Endodermal cell (in vitro differentiated cells): ENCODE results near the gene ARHGAP21. TPM values are rescaled to one million over a fixed set of nuclear protein-coding genes. Genes with fewer than 3 reads are reported as not detected.

ENCODE experiments used
- DNase-seq: peaks from one replicate; pipeline ENCODE4 v3.0.0-alpha.2; 2017
- H3K27ac ChIP-seq: 2 replicates; pipeline ENCODE4 v1.5.1; 2013; ENCODE audit warnings: mild to moderate bottlenecking, low read depth, low read length, moderate library complexity
- H3K27me3 ChIP-seq: 2 replicates; pipeline ENCODE4 v1.6.1; 2013; ENCODE audit warnings: mild to moderate bottlenecking, low read length, moderate library complexity; ENCODE audit not compliant: insufficient read depth, control insufficient read depth, poor library complexity, severe bottlenecking
- H3K36me3 ChIP-seq: 2 replicates; pipeline ENCODE4 v1.7.0; 2013; ENCODE audit warnings: mild to moderate bottlenecking, low read length, moderate library complexity; ENCODE audit not compliant: control insufficient read depth, insufficient read depth
- H3K4me1 ChIP-seq: one replicate; pipeline ENCODE4 v1.7.0; 2013; ENCODE audit warnings: low read length; ENCODE audit not compliant: control insufficient read depth, insufficient read depth
- H3K4me3 ChIP-seq: 2 replicates; pipeline ENCODE4 v1.5.1; 2013; ENCODE audit warnings: mild to moderate bottlenecking, low read length, moderate library complexity
- H3K9ac ChIP-seq: 2 replicates; pipeline ENCODE4 v1.6.1; 2013; ENCODE audit warnings: mild to moderate bottlenecking, low read length, moderate library complexity; ENCODE audit not compliant: poor library complexity, severe bottlenecking; ENCODE audit errors: extremely low read depth
- H3K9me3 ChIP-seq: 2 replicates; pipeline ENCODE4 v1.6.1; 2013; ENCODE audit warnings: mild to moderate bottlenecking, low read length, moderate library complexity; ENCODE audit not compliant: control insufficient read depth
- H3K27ac Mint-ChIP-seq: 2 replicates; pipeline ENCODE4 v1.8.0; 2020; ENCODE audit warnings: mixed read lengths
- H3K27me3 Mint-ChIP-seq: 2 replicates; pipeline ENCODE4 v1.8.0; 2021; ENCODE audit warnings: mild to moderate bottlenecking, mixed read lengths; ENCODE audit not compliant: insufficient read depth
- H3K36me3 Mint-ChIP-seq: 2 replicates; pipeline ENCODE4 v1.8.0; 2020; ENCODE audit warnings: low read depth, mixed read lengths
- H3K4me1 Mint-ChIP-seq: 2 replicates; pipeline ENCODE4 v1.8.0; 2020; ENCODE audit warnings: mixed read lengths
- H3K4me3 Mint-ChIP-seq: 2 replicates; pipeline ENCODE4 v1.8.0; 2020; ENCODE audit warnings: mild to moderate bottlenecking, moderate library complexity, mixed read lengths
- H3K9me3 Mint-ChIP-seq: 2 replicates; pipeline ENCODE4 v1.8.0; 2020; ENCODE audit warnings: mild to moderate bottlenecking, mixed read lengths
- WGBS, 2 experiments: methylation state at CpG; one replicate each; pipeline versions ENCODE4 v1.1.5 to v1.1.7; 2013; ENCODE audit warnings: missing lambda C conversion rate in 2 of 2, mixed read lengths in 1 of 2; ENCODE audit not compliant: insufficient coverage in 1 of 2, insufficient read length in 1 of 2; 5-methylcytosine and 5-hydroxymethylcytosine counted together
- total RNA-seq, 2 donors: library from RNA; stranded (reverse); fragmentation: NEBNext Ultra II Directional in 1 of 2; extraction: Animal tissue kit (Norgen Biotek cat#: 25700) in 1 of 2; gene quantifications; 2 replicates in 1 of 2; 3 replicates in 1 of 2; pipeline ENCODE4 v1.2.1, GENCODE V29; 2021
- TF ChIP-seq, protein P1 (sequence below): fragments of 200-600 bp; sonication (generic); conservative IDR thresholded peaks from 2 replicates; pipeline ENCODE4 v1.5.0; 2021; ENCODE audit warnings: antibody characterized with exemption, mild to moderate bottlenecking

The ARHGAP21 gene
- total RNA-seq, 2 donors from 2014 or later, result 51.6 to 69.7 TPM

DNA sequence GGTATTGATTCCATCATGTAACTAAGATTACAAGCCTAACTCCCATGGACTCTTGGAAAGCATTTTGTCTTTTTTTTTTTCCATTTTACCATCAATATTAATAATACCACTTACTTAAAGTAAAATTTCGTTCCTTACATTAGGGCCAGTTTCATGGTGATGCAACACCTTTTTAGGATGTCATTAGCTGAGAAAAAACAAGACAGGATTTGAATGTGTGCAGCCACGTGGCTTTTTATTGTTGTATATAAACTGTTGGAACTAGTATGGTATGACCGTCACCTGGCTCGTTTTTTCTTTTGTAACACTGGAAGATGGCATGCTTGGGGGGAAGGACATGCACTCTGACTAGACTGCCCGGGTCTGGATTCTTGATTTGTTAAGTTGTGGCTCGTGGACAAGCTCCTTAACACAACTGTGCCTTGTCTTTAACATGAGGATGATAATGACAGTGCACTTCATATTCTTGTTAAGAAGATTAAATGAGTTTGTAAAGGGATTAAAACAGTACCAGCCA is 42.1 kb downstream of the ARHGAP21 start:
- H3K36me3 ChIP-seq, result no peaks in the 10 kb centered on the region
- no peaks in the 10 kb centered on the region for H3K27me3 Mint-ChIP-seq
- H3K9me3 ChIP-seq, result peaks cover 12% of the 10 kb centered on the region
- no peak for DNase-seq
- H3K36me3 Mint-ChIP-seq, result peaks cover 31% of the 10 kb centered on the region
- no peak overlapping the region for H3K27ac Mint-ChIP-seq
- H3K4me3 Mint-ChIP-seq, result no peak overlapping the region
- no peaks in the 10 kb centered on the region for H3K4me1 Mint-ChIP-seq
- H3K27me3 ChIP-seq, result no peaks in the 10 kb centered on the region
- no peak overlapping the region for H3K27ac ChIP-seq
- no peak overlapping the region for H3K9ac ChIP-seq
- TF ChIP-seq, protein P1, sequence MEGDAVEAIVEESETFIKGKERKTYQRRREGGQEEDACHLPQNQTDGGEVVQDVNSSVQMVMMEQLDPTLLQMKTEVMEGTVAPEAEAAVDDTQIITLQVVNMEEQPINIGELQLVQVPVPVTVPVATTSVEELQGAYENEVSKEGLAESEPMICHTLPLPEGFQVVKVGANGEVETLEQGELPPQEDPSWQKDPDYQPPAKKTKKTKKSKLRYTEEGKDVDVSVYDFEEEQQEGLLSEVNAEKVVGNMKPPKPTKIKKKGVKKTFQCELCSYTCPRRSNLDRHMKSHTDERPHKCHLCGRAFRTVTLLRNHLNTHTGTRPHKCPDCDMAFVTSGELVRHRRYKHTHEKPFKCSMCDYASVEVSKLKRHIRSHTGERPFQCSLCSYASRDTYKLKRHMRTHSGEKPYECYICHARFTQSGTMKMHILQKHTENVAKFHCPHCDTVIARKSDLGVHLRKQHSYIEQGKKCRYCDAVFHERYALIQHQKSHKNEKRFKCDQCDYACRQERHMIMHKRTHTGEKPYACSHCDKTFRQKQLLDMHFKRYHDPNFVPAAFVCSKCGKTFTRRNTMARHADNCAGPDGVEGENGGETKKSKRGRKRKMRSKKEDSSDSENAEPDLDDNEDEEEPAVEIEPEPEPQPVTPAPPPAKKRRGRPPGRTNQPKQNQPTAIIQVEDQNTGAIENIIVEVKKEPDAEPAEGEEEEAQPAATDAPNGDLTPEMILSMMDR, result no peak
- WGBS, 2 experiments, result 85 to 90% methylated on average over 4 to 6 of the region's 6 CpGs
- no peaks in the 10 kb centered on the region for H3K4me1 ChIP-seq
- peaks cover 16% of the 10 kb centered on the region for H3K9me3 Mint-ChIP-seq
- no peak overlapping the region for H3K4me3 ChIP-seq

DNA sequence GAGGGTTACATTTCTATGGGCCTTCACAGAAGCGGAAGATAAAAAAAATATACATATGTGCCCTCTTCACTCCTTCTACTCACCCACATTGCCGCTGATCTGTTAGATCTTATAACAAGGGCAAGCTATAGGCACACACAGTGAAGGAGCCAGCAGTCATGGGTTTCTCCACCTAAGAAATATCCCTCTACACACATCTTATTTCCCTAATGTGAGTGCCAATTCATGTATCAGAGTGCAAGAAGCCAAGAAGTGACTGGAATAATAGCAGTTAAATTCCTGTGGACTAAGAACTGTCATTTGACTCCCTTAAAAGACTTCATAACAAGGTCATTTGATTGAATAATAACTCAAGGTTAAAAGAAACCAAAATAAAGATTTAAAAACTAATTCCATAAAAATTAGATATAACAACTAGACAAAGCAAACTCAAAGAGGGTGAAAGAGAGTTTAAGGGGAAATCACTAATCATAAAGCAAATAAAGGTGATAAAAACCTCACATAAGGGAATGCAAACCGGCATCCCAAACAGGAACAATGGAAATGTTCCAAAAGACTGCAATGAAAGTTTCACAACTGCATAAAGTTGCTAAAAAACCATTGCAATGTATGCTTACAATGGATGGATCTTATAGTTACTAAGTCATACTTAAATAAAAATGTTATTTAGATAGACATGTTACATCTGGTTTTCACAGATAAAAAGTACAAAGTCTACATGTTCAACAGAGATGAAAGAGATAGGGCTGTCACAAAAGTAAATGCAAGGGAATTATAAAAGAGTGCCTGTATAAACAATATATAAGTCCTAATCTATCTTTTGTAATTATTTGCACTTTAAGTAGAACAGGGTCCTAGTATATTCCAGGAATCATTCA is 42.8 kb downstream of the ARHGAP21 start:
- peaks cover 12% of the 10 kb centered on the region for H3K9me3 ChIP-seq
- H3K36me3 Mint-ChIP-seq, result peaks cover 29% of the 10 kb centered on the region
- no peaks in the 10 kb centered on the region for H3K4me1 ChIP-seq
- TF ChIP-seq, protein P1, result no peak
- no peak overlapping the region for H3K27ac Mint-ChIP-seq
- no peak overlapping the region for H3K27ac ChIP-seq
- no peak overlapping the region for H3K4me3 ChIP-seq
- no peak for DNase-seq
- peaks cover 16% of the 10 kb centered on the region for H3K9me3 Mint-ChIP-seq
- H3K9ac ChIP-seq, result no peak overlapping the region
- no peaks in the 10 kb centered on the region for H3K36me3 ChIP-seq
- no peaks in the 10 kb centered on the region for H3K27me3 Mint-ChIP-seq
- no peak overlapping the region for H3K4me3 Mint-ChIP-seq
- H3K27me3 ChIP-seq, result no peaks in the 10 kb centered on the region
- no peaks in the 10 kb centered on the region for H3K4me1 Mint-ChIP-seq
- WGBS, 2 experiments, result 98 to 100% methylated on average over 1 to 3 of the region's 3 CpGs

DNA sequence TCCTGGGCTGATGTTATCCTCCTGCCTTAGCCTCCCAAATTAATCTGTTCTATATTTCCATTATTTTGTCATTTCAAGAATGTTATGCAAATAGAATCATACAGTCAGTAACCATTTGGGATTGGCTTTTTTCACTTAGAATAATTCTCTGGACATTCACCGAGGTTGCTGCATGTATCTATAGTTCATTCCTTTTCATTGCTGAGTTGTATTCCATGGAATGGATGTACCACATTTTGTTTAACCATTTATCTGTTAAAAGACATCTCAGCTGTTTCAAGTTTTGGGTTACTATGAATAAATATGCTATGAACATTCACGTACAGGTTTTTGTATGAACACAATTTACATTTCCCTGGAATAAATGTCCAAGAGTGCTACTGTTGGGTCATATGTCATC is 44.9 kb downstream of the ARHGAP21 start:
- no peak overlapping the region for H3K4me3 ChIP-seq
- Mint-ChIP-seq H3K36me3 (peaks cover 20% of the 10 kb centered on the region), H3K27ac (no peak overlapping the region), H3K4me1 (no peaks in the 10 kb centered on the region), H3K27me3 (no peaks in the 10 kb centered on the region), H3K4me3 (no peak overlapping the region), H3K9me3 (peaks cover 16% of the 10 kb centered on the region)
- peaks cover 12% of the 10 kb centered on the region for H3K9me3 ChIP-seq
- TF ChIP-seq, protein P1, result no peak
- DNase-seq, result no peak
- no peaks in the 10 kb centered on the region for H3K4me1 ChIP-seq
- H3K27me3 ChIP-seq, result no peaks in the 10 kb centered on the region
- WGBS, 2 experiments, result 90 to 100% methylated on average over 1 to 2 of the region's 2 CpGs
- H3K9ac ChIP-seq, result no peak overlapping the region
- no peaks in the 10 kb centered on the region for H3K36me3 ChIP-seq
- H3K27ac ChIP-seq, result no peak overlapping the region
